Osteoblast (primary cell): ENCODE results near the gene UBXN10. TPM values are rescaled to one million over a fixed set of nuclear protein-coding genes. Genes with fewer than 3 reads are reported as not detected.

Experiments
- DNase-seq: peaks from one replicate; pipeline ENCODE4 v3.0.0; 2011; ENCODE audit warnings: low spot score, mixed read lengths; ENCODE audit not compliant: insufficient read length; ENCODE audit errors: missing footprints
- H2AFZ ChIP-seq: 2 replicates; pipeline ENCODE4 v1.6.0; 2011; ENCODE audit warnings: mild to moderate bottlenecking, low read length
- H3K27ac ChIP-seq: 2 replicates; pipeline ENCODE4 v1.5.1; 2011; ENCODE audit warnings: mild to moderate bottlenecking, low read depth, low read length, moderate library complexity
- H3K27me3 ChIP-seq: 2 replicates; pipeline ENCODE4 v1.6.0; 2012; ENCODE audit warnings: mild to moderate bottlenecking, control low read depth, inconsistent platforms, low read length, moderate library complexity; ENCODE audit not compliant: insufficient read depth
- H3K36me3 ChIP-seq: 2 replicates; pipeline ENCODE4 v1.5.1; 2011; ENCODE audit warnings: mild to moderate bottlenecking, low read length, control low read depth, moderate library complexity; ENCODE audit not compliant: insufficient read depth
- H3K4me1 ChIP-seq: 2 replicates; pipeline ENCODE4 v1.5.1; 2011; ENCODE audit warnings: mild to moderate bottlenecking, low read length, control low read depth, moderate library complexity; ENCODE audit not compliant: insufficient read depth
- H3K4me2 ChIP-seq: 2 replicates; pipeline ENCODE4 v1.6.0; 2011; ENCODE audit warnings: mild to moderate bottlenecking, low read length; ENCODE audit not compliant: insufficient read depth
- H3K4me3 ChIP-seq: fragments of 200-600 bp; sonication (generic); 3 replicates; pipeline ENCODE4 v1.5.1; 2012; ENCODE audit warnings: mild to moderate bottlenecking, low read length, inconsistent platforms; ENCODE audit not compliant: insufficient read depth
- H3K79me2 ChIP-seq: 2 replicates; pipeline ENCODE4 v1.6.0; 2012; ENCODE audit warnings: mild to moderate bottlenecking, low read length, control low read depth, inconsistent platforms; ENCODE audit not compliant: insufficient read depth
- H3K9me3 ChIP-seq: 2 replicates; pipeline ENCODE4 v1.5.1; 2011; ENCODE audit warnings: low read depth, low read length, control low read depth
- H4K20me1 ChIP-seq: 2 replicates; pipeline ENCODE4 v1.6.0; 2012; ENCODE audit warnings: mild to moderate bottlenecking, low read length, control low read depth; ENCODE audit not compliant: insufficient read depth
- CTCF ChIP-seq: IDR thresholded peaks from 2 replicates; pipeline ENCODE4 v1.5.1; 2011; ENCODE audit warnings: mild to moderate bottlenecking, low read depth, low read length, moderate library complexity; ENCODE audit errors: extremely low read depth
- total RNA-seq: library from RNA; depleted of rRNA; stranded (reverse); fragments of >200 nt; gene quantifications from 2 replicates; pipeline ENCODE4 v1.2.3, GENCODE V29; 2012

Gene UBXN10
- total RNA-seq, 1 donor = under 0.01 TPM

GRCh38 chr1:20152599-20152930 lies 33.3 kb upstream of the UBXN10 start:
- no peaks in the 10 kb centered on the region for H3K27me3 ChIP-seq
- no peaks in the 10 kb centered on the region for H4K20me1 ChIP-seq
- peak overlapping the region; percentile 69 for H2AFZ ChIP-seq
- no peaks in the 10 kb centered on the region for H3K79me2 ChIP-seq
- TF ChIP-seq CTCF = peak; percentile 6
- no peak overlapping the region for H3K27ac ChIP-seq
- DNase-seq = peak; percentile 27
- no peaks in the 10 kb centered on the region for H3K36me3 ChIP-seq
- H3K9me3 ChIP-seq = no peaks in the 10 kb centered on the region
- H3K4me3 ChIP-seq = no peak overlapping the region
- H3K4me1 ChIP-seq = peaks cover 13% of the 10 kb centered on the region
- H3K4me2 ChIP-seq = peak overlapping the region; percentile 83

GRCh38 chr1:20153000-20153418 lies 32.9 kb upstream of the UBXN10 start:
- H4K20me1 ChIP-seq = no peaks in the 10 kb centered on the region
- H3K4me2 ChIP-seq = no peak overlapping the region
- no peak for TF ChIP-seq CTCF
- H3K79me2 ChIP-seq = no peaks in the 10 kb centered on the region
- peak; percentile 64 for DNase-seq
- no peak overlapping the region for H3K4me3 ChIP-seq
- H3K4me1 ChIP-seq = peaks cover 13% of the 10 kb centered on the region
- H2AFZ ChIP-seq = peak overlapping the region; percentile 69
- no peaks in the 10 kb centered on the region for H3K9me3 ChIP-seq
- no peaks in the 10 kb centered on the region for H3K27me3 ChIP-seq
- H3K36me3 ChIP-seq = no peaks in the 10 kb centered on the region
- H3K27ac ChIP-seq = no peak overlapping the region

GRCh38 chr1:20154301-20154831 lies 31.5 kb upstream of the UBXN10 start:
- Histone ChIP-seq H4K20me1 (no peaks in the 10 kb centered on the region), H3K79me2 (no peaks in the 10 kb centered on the region), H3K36me3 (no peaks in the 10 kb centered on the region), H3K9me3 (peaks cover 5% of the 10 kb centered on the region), H3K4me2 (no peak overlapping the region), H3K27me3 (no peaks in the 10 kb centered on the region), H3K4me3 (no peak overlapping the region), H3K27ac (no peak overlapping the region), H3K4me1 (peaks cover 13% of the 10 kb centered on the region), H2AFZ (peak overlapping the region; percentile 78)
- no peak for TF ChIP-seq CTCF
- DNase-seq = peak; percentile 25

- peaks cover 4% of the 10 kb centered on the region for H3K27me3 ChIP-seq
- H3K79me2 ChIP-seq = no peaks in the 10 kb centered on the region
- no peak overlapping the region for H3K4me3 ChIP-seq
- H3K9me3 ChIP-seq = peaks cover 22% of the 10 kb centered on the region
- no peak overlapping the region for H2AFZ ChIP-seq
- no peak overlapping the region for H3K4me2 ChIP-seq
- no peaks in the 10 kb centered on the region for H3K4me1 ChIP-seq
- no peak overlapping the region for H3K27ac ChIP-seq
- TF ChIP-seq CTCF = no peak
- DNase-seq = no peak
- no peaks in the 10 kb centered on the region for H4K20me1 ChIP-seq
- no peaks in the 10 kb centered on the region for H3K36me3 ChIP-seq
Observed at GRCh38 chr1:20158358-20159070, 27.4 kb upstream of the UBXN10 start.
